ENCODE data around the gene TTC28.

- TF ChIP-seq CTCF (IDR thresholded peaks at IDR 0.05; ENCODE audit: insufficient read depth, low read depth, low read length), result no peak
- TF ChIP-seq EZH2 (IDR thresholded peaks at IDR 0.05; ENCODE audit: insufficient read depth, low read length), result no peak
Observed at GRCh38 chr22:27986937-27987336, 692.7 kb downstream of the TTC28 start.
